ENCODE measurements around the gene CYP2B6. TPM values are rescaled to one million over a fixed set of nuclear protein-coding genes. Genes with fewer than 3 reads are reported as not detected.
"Not testable (repeated sequence)": the region's sequence is repeated elsewhere in the genome, so short reads cannot be mapped to it uniquely, and the experiment has no call there.

The CYP2B6 gene
- total RNA-seq, 6 experiments from 2014 or later = 7.9 to 5,721 (median 385) TPM

DNA sequence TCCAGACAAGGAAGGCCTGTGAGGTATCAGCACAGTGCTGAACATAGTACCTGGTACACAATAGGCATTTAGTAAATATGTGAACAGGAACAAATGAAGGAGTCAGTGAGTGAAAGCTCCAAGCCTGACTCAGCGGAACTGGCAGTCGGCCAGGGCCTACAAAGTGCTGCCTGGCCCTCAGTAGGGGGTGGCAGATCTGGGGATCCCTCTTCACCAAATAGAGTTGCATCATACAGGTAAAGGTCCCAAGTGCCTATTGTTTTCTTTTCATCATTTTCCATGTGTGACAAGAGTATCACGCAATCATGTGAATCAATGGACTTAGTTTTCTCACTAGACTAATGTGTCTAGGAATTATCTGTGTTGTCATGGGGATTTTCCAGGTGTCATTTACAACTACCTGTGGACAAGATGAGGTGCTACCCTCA, 9.2 kb downstream of the CYP2B6 start:
- peak; percentile 1 to 76 (median 62) for ATAC-seq
- 27% methylated on average over 3 of the region's 3 CpGs for WGBS (ENCODE audit: insufficient coverage, low coverage, low lambda C conversion rate, missing lambda C conversion rate)
- H3K27ac ChIP-seq = peak overlapping the region; percentile 13 to 53 (median 14)
- peaks cover 0 to 4% (median 0%) of the 10 kb centered on the region in 4 donors for H3K4me1 ChIP-seq
- TF ChIP-seq POLR2A (IDR thresholded peaks at IDR 0.05) (no peak), CTCF (IDR thresholded peaks at IDR 0.05) (no peak)
- no peaks in the 10 kb centered on the region for H3K27me3 ChIP-seq
- DNase-seq = peak; percentile 59 to 85 (median 82)
- H3K36me3 ChIP-seq = peaks cover 0 to 85% (median 7%) of the 10 kb centered on the region in 4 donors
- no peak overlapping the region for H3K4me3 ChIP-seq
- intact Hi-C loops (cut with DNase I) = no loop called here
- no peaks in the 10 kb centered on the region for H3K9me3 ChIP-seq

- DNase-seq (no peak), ATAC-seq (peak in 3 of 4 donors; percentile 0 to 59 (median 19))
- Histone ChIP-seq H3K4me3 (peak overlapping the region in 1 of 3 donors; percentile 0), H3K27ac (peak overlapping the region in 2 of 3 donors; percentile 6 to 53), H3K36me3 (peaks cover 0 to 85% (median 13%) of the 10 kb centered on the region in 4 donors), H3K9me3 (no peaks in the 10 kb centered on the region), H3K4me1 (peaks cover 0 to 4% (median 0%) of the 10 kb centered on the region in 4 donors), H3K27me3 (no peaks in the 10 kb centered on the region)
- TF ChIP-seq CTCF (IDR thresholded peaks at IDR 0.05) = no peak
- no peak for TF ChIP-seq POLR2A (IDR thresholded peaks at IDR 0.05)
- 50% methylated on average over 9 of the region's 9 CpGs for WGBS (ENCODE audit: insufficient coverage, low coverage, low lambda C conversion rate, missing lambda C conversion rate)
- intact Hi-C loops (cut with DNase I) = no loop called here
Measured at GRCh38 chr19:41001243-41001971, 10.3 kb downstream of the CYP2B6 start.

GRCh38 chr19:41003656-41004055, 12.6 kb downstream of the CYP2B6 start:
- WGBS (ENCODE audit: insufficient coverage, low coverage, low lambda C conversion rate, missing lambda C conversion rate) = 72% methylated on average over 6 of the region's 8 CpGs
- H3K27me3 ChIP-seq; ATAC-seq; DNase-seq; H3K4me3 ChIP-seq; intact Hi-C loops (cut with DNase I); H3K9me3 ChIP-seq; H3K4me1 ChIP-seq: not testable (repeated sequence)
- Histone ChIP-seq H3K27ac (peak overlapping the region in 1 of 3 donors; percentile 35), H3K36me3 (peaks cover 0 to 93% (median 16%) of the 10 kb centered on the region in 4 donors)

- ATAC-seq (peak; percentile 29 to 76 (median 72)), DNase-seq (peak; percentile 25 to 71 (median 46))
- H3K4me1 ChIP-seq = no peaks in the 10 kb centered on the region
- 55% methylated on average over 10 of the region's 11 CpGs for WGBS (ENCODE audit: insufficient coverage, low coverage, low lambda C conversion rate, missing lambda C conversion rate)
- H3K36me3 ChIP-seq = peaks cover 0 to 96% (median 26%) of the 10 kb centered on the region in 4 donors
- no peak overlapping the region for H3K4me3 ChIP-seq
- TF ChIP-seq POLR2A (IDR thresholded peaks at IDR 0.05) = no peak
- TF ChIP-seq CTCF (IDR thresholded peaks at IDR 0.05) = no peak
- H3K27ac ChIP-seq = no peak overlapping the region
- intact Hi-C loops (cut with DNase I) = no loop called here
- no peaks in the 10 kb centered on the region for H3K27me3 ChIP-seq
- H3K9me3 ChIP-seq = no peaks in the 10 kb centered on the region
Measured at GRCh38 chr19:41009700-41010235, 18.7 kb downstream of the CYP2B6 start.

- Histone ChIP-seq H3K4me1 (no peaks in the 10 kb centered on the region), H3K4me3 (no peak overlapping the region), H3K27me3 (no peaks in the 10 kb centered on the region), H3K36me3 (peaks cover 0 to 94% (median 18%) of the 10 kb centered on the region in 4 donors), H3K9me3 (no peaks in the 10 kb centered on the region), H3K27ac (peak overlapping the region in 1 of 3 donors; percentile 25)
- intact Hi-C loops (cut with DNase I) = no loop called here
- no peak for DNase-seq
- no peak for TF ChIP-seq POLR2A (IDR thresholded peaks at IDR 0.05)
- no peak for TF ChIP-seq CTCF (IDR thresholded peaks at IDR 0.05)
- 34% methylated on average over 3 of the region's 3 CpGs for WGBS (ENCODE audit: insufficient coverage, low coverage, low lambda C conversion rate, missing lambda C conversion rate)
- no peak for ATAC-seq
Measured at GRCh38 chr19:41013359-41013758, 22.3 kb downstream of the CYP2B6 start.
